Fibroblast of lung (primary cell): ENCODE measurements around the gene RASSF5. TPM values are rescaled to one million over a fixed set of nuclear protein-coding genes. Genes with fewer than 3 reads are reported as not detected.
A peak's percentile ranks its signal among the peaks of the same experiment; 100 is the strongest.

ENCODE experiments used
- DNase-seq, 2 donors: peaks; one replicate each; pipeline versions ENCODE4 v3.0.0 to v3.0.0-alpha.2; 2010; ENCODE audit warnings: low read depth in 2 of 2
- H2AFZ ChIP-seq: 2 replicates; pipeline ENCODE4 v1.5.1; 2012; ENCODE audit warnings: low read length, control low read depth, inconsistent platforms
- H3K27ac ChIP-seq: 2 replicates; pipeline ENCODE4 v1.5.1; 2011; ENCODE audit warnings: low read length, control low read depth; ENCODE audit not compliant: insufficient read depth
- H3K27me3 ChIP-seq: 2 replicates; pipeline ENCODE4 v1.5.1; 2011; ENCODE audit warnings: mild to moderate bottlenecking, low read length; ENCODE audit not compliant: control insufficient read depth, insufficient read depth
- H3K36me3 ChIP-seq: 2 replicates; pipeline ENCODE4 v1.5.1; 2011; ENCODE audit warnings: low read length; ENCODE audit not compliant: control insufficient read depth, insufficient read depth
- H3K4me1 ChIP-seq: 2 replicates; pipeline ENCODE4 v1.5.1; 2011; ENCODE audit warnings: low read length; ENCODE audit not compliant: control insufficient read depth, insufficient read depth; ENCODE audit errors: extremely low read depth
- H3K4me2 ChIP-seq: 2 replicates; pipeline ENCODE4 v1.5.1; 2011; ENCODE audit warnings: low read length, control low read depth; ENCODE audit not compliant: insufficient read depth; ENCODE audit errors: extremely low read depth
- H3K4me3 ChIP-seq, 4 experiments: fragments of 200-600 bp in 1 of 4; sonication (generic) in 1 of 4; replicated peaks in 1 of 4; 2 replicates each; pipeline ENCODE4 v1.5.1; 2011 to 2016; ENCODE audit warnings: low read length in 4 of 4, low read depth in 3 of 4, mild to moderate bottlenecking in 3 of 4, control low read depth in 2 of 4, inconsistent platforms in 1 of 4, mixed read lengths in 1 of 4; ENCODE audit not compliant: insufficient read depth in 1 of 4; ENCODE audit errors: control extremely low read depth in 1 of 4
- H3K79me2 ChIP-seq: 2 replicates; pipeline ENCODE4 v1.5.1; 2012; ENCODE audit warnings: mild to moderate bottlenecking, low read length, inconsistent platforms; ENCODE audit not compliant: control insufficient read depth, insufficient read depth
- H3K9ac ChIP-seq: 2 replicates; pipeline ENCODE4 v1.5.1; 2011; ENCODE audit warnings: mild to moderate bottlenecking, low read length, control low read depth; ENCODE audit not compliant: insufficient read depth
- H3K9me3 ChIP-seq: 2 replicates; pipeline ENCODE4 v1.5.1; 2012; ENCODE audit warnings: low read depth, low read length; ENCODE audit not compliant: control insufficient read depth, insufficient read depth
- H4K20me1 ChIP-seq: 2 replicates; pipeline ENCODE4 v1.5.1; 2011; ENCODE audit warnings: low read length; ENCODE audit not compliant: control insufficient read depth, insufficient read depth; ENCODE audit errors: extremely low read depth
- CTCF ChIP-seq, 2 donors: IDR thresholded peaks in 1 of 2; conservative IDR thresholded peaks in 1 of 2; 1 replicate in 1 of 2; 2 replicates in 1 of 2; pipeline ENCODE4 v1.5.1; 2011 to 2012; ENCODE audit warnings: low read length in 2 of 2, control low read depth in 1 of 2, inconsistent platforms in 1 of 2, low read depth in 1 of 2, mild to moderate bottlenecking in 1 of 2
- EZH2 ChIP-seq: IDR thresholded peaks from 2 replicates; pipeline ENCODE4 v1.5.1; 2012; ENCODE audit warnings: low read length, control low read depth, mild to moderate bottlenecking; ENCODE audit errors: missing control alignments
- polyA plus RNA-seq, 2 donors: library from polyadenylated mRNA; depleted of rRNA in 1 of 2; stranded (reverse) in 1 of 2; unstranded in 1 of 2; fragments of >200 nt; gene quantifications; 2 replicates each; pipeline ENCODE4 v1.2.1, GENCODE V29; 2011 to 2012; ENCODE audit warnings: missing spikeins in 1 of 2
- total RNA-seq: library from RNA; depleted of rRNA; stranded (reverse); fragments of >200 nt; gene quantifications from 2 replicates; pipeline ENCODE4 v1.2.1, GENCODE V29; 2014

Gene RASSF5
- total and polyA plus RNA-seq, 2 donors (not counting 1 experiment from before 2014, with no cell fraction given), result 1.3 to 3.0 TPM

- no peak for DNase-seq
- H3K9me3 ChIP-seq, result no peaks in the 10 kb centered on the region
- H2AFZ ChIP-seq, result no peak overlapping the region
- no peak overlapping the region for H3K4me2 ChIP-seq
- H3K79me2 ChIP-seq, result no peaks in the 10 kb centered on the region
- H3K4me3 ChIP-seq, result no peak overlapping the region
- no peak overlapping the region for H3K27ac ChIP-seq
- no peaks in the 10 kb centered on the region for H3K36me3 ChIP-seq
- H3K27me3 ChIP-seq, result no peaks in the 10 kb centered on the region
- TF ChIP-seq EZH2 (no peak), CTCF (conservative IDR thresholded peaks at IDR 0.05 in 1 of 2, IDR thresholded peaks at IDR 0.05 in 1 of 2; ENCODE audit: low read depth in 1 of 2, low read length in 2 of 2) (no peak)
- H3K9ac ChIP-seq, result no peak overlapping the region
- H4K20me1 ChIP-seq, result no peaks in the 10 kb centered on the region
- no peaks in the 10 kb centered on the region for H3K4me1 ChIP-seq
Measured at GRCh38 chr1:206524739-206525364, 17.5 kb downstream of the RASSF5 start.

GRCh38 chr1:206526064-206526911 is 19.0 kb downstream of the RASSF5 start:
- Histone ChIP-seq H3K79me2 (no peaks in the 10 kb centered on the region), H3K4me1 (no peaks in the 10 kb centered on the region), H2AFZ (no peak overlapping the region), H4K20me1 (no peaks in the 10 kb centered on the region), H3K4me3 (no peak overlapping the region), H3K9ac (no peak overlapping the region), H3K4me2 (no peak overlapping the region), H3K27ac (no peak overlapping the region), H3K9me3 (no peaks in the 10 kb centered on the region), H3K36me3 (no peaks in the 10 kb centered on the region), H3K27me3 (no peaks in the 10 kb centered on the region)
- peak in 1 of 2 donors; percentile 16 for DNase-seq
- TF ChIP-seq EZH2 (no peak), CTCF (conservative IDR thresholded peaks at IDR 0.05 in 1 of 2, IDR thresholded peaks at IDR 0.05 in 1 of 2; ENCODE audit: low read depth in 1 of 2, low read length in 2 of 2) (no peak)

GRCh38 chr1:206529425-206529824 is 22.1 kb downstream of the RASSF5 start:
- no peak overlapping the region for H3K4me2 ChIP-seq
- H2AFZ ChIP-seq, result no peak overlapping the region

More at GRCh38 chr1:206529425-206529824, 22.1 kb downstream of the RASSF5 start:
- no peaks in the 10 kb centered on the region for H3K27me3 ChIP-seq
- no peaks in the 10 kb centered on the region for H3K4me1 ChIP-seq
- no peak for TF ChIP-seq EZH2
- no peak for TF ChIP-seq CTCF (conservative IDR thresholded peaks at IDR 0.05 in 1 of 2, IDR thresholded peaks at IDR 0.05 in 1 of 2; ENCODE audit: low read depth in 1 of 2, low read length in 2 of 2)
- no peak overlapping the region for H3K4me3 ChIP-seq
- H4K20me1 ChIP-seq, result no peaks in the 10 kb centered on the region
- no peaks in the 10 kb centered on the region for H3K36me3 ChIP-seq
- no peaks in the 10 kb centered on the region for H3K79me2 ChIP-seq
- no peak for DNase-seq
- no peak overlapping the region for H3K27ac ChIP-seq
- H3K9ac ChIP-seq, result no peak overlapping the region
- H3K9me3 ChIP-seq, result no peaks in the 10 kb centered on the region
